HCT116 (cell line): ENCODE measurements around the gene SERPINB11.

Source experiments
- CEBPB ChIP-seq: IDR thresholded peaks from 2 replicates; pipeline ENCODE4 v1.6.1; 2012; ENCODE audit warnings: low read depth
- CTCF ChIP-seq, 3 experiments: fragments of 200-600 bp in 1 of 3; sonication (generic) in 1 of 3; IDR thresholded peaks in 2 of 3; conservative IDR thresholded peaks in 1 of 3; 2 replicates each; pipeline ENCODE4 v1.5.1; 2012 to 2017; ENCODE audit warnings: low read depth in 2 of 3, low read length in 2 of 3, antibody characterized with exemption in 1 of 3, borderline replicate concordance in 1 of 3, control low read depth in 1 of 3, mild to moderate bottlenecking in 1 of 3, mixed read lengths in 1 of 3, mixed run types in 1 of 3, moderate library complexity in 1 of 3; ENCODE audit not compliant: insufficient read depth in 1 of 3
- EZH2 ChIP-seq: fragments of 200-600 bp; sonication (generic); IDR thresholded peaks from 2 replicates; pipeline ENCODE4 v1.6.1; 2017; ENCODE audit warnings: antibody characterized with exemption, mixed run types
- EZH2phosphoT487 ChIP-seq: fragments of 200-600 bp; IDR thresholded peaks from 2 replicates; pipeline ENCODE4 v1.6.1; 2018; ENCODE audit warnings: antibody characterized with exemption, borderline replicate concordance
- JUND ChIP-seq: IDR thresholded peaks from 2 replicates; pipeline ENCODE4 v1.6.1; 2012
- MAX ChIP-seq: IDR thresholded peaks from 2 replicates; pipeline ENCODE4 v1.6.1; 2012
- POLR2A ChIP-seq: IDR thresholded peaks from 2 replicates; pipeline ENCODE4 v1.7.0; 2011; ENCODE audit warnings: borderline replicate concordance; ENCODE audit not compliant: insufficient read depth, insufficient read length; ENCODE audit errors: extremely low read depth
- POLR2AphosphoS5 ChIP-seq: IDR thresholded peaks from 2 replicates; pipeline ENCODE4 v1.6.1; 2011; ENCODE audit warnings: mild to moderate bottlenecking, low read depth, low read length, moderate library complexity
- RAD21 ChIP-seq: IDR thresholded peaks from 2 replicates; pipeline ENCODE4 v1.6.1; 2012; ENCODE audit warnings: low read depth, mild to moderate bottlenecking
- REST ChIP-seq: IDR thresholded peaks from 2 replicates; pipeline ENCODE4 v1.6.1; 2012; ENCODE audit warnings: low read depth

- TF ChIP-seq POLR2A (no peak), CTCF (IDR thresholded peaks at IDR 0.05 in 2 of 3, conservative IDR thresholded peaks at IDR 0.05 in 1 of 3; ENCODE audit: borderline replicate concordance in 1 of 3, insufficient read depth in 1 of 3, low read depth in 2 of 3, low read length in 2 of 3) (no peak), EZH2 (no peak), JUND (no peak), RAD21 (no peak), POLR2AphosphoS5 (no peak), MAX (no peak), EZH2phosphoT487 (no peak), CEBPB (no peak), REST (no peak)
Measured at GRCh38 chr18:63731215-63731614, 28.5 kb downstream of the SERPINB11 start.
